Suprapubic skin (tissue), 4 donors: Measurements from ENCODE around the gene PACS1. TPM values are rescaled to one million over a fixed set of nuclear protein-coding genes. Genes with fewer than 3 reads are reported as not detected.

Experiments
- DNase-seq, 2 donors: peaks; one replicate each; pipeline ENCODE4 v3.0.0-alpha.2; 2019; ENCODE audit warnings: low spot score in 2 of 2
- H3K27ac ChIP-seq: fragments of 200-600 bp; sonication (generic); one replicate; pipeline ENCODE4 v1.5.1; 2019
- H3K27me3 ChIP-seq: fragments of 200-600 bp; sonication (generic); one replicate; pipeline ENCODE4 v1.5.1; 2019
- H3K36me3 ChIP-seq: fragments of 200-600 bp; sonication (generic); one replicate; pipeline ENCODE4 v1.5.1; 2019
- H3K4me1 ChIP-seq: fragments of 200-600 bp; sonication (generic); one replicate; pipeline ENCODE4 v1.5.1; 2019
- H3K4me3 ChIP-seq: fragments of 200-600 bp; sonication (generic); one replicate; pipeline ENCODE4 v1.5.1; 2019; ENCODE audit warnings: mild to moderate bottlenecking
- H3K9me3 ChIP-seq: fragments of 200-600 bp; sonication (generic); one replicate; pipeline ENCODE4 v1.5.1; 2019
- CTCF ChIP-seq, 2 donors: fragments of 200-600 bp in 1 of 2; fragments of 450-650 bp in 1 of 2; sonication (generic) in 1 of 2; IDR thresholded peaks; one replicate each; pipeline ENCODE4 v1.5.1; 2016 to 2019; ENCODE audit warnings: antibody characterized with exemption in 2 of 2, mild to moderate bottlenecking in 1 of 2, moderate library complexity in 1 of 2
- EP300 ChIP-seq: sonication (generic); formaldehyde crosslinking; IDR thresholded peaks from one replicate; pipeline ENCODE4 v1.6.1; 2017; ENCODE audit warnings: antibody characterized with exemption
- POLR2A ChIP-seq, 2 donors: fragments of 450-650 bp; IDR thresholded peaks; one replicate each; pipeline ENCODE4 v1.6.1; 2017; ENCODE audit warnings: antibody characterized with exemption in 2 of 2, mild to moderate bottlenecking in 2 of 2, moderate library complexity in 2 of 2
- POLR2AphosphoS5 ChIP-seq, 3 donors: sonication (generic); formaldehyde crosslinking; IDR thresholded peaks; one replicate each; pipeline ENCODE4 v1.6.1; 2017; ENCODE audit warnings: antibody characterized with exemption in 3 of 3
- WGBS: methylation state at CpG from one replicate; pipeline ENCODE4 v1.1.5; 2018; 5-methylcytosine and 5-hydroxymethylcytosine counted together
- total RNA-seq, 4 donors: library from RNA; depleted of rRNA; stranded (reverse); fragments of >200 nt; gene quantifications; one replicate each; pipeline ENCODE4 v1.1.0, GENCODE V29; 2016

Gene PACS1
- total RNA-seq, 4 donors from 2014 or later = 30.5 to 78.6 (median 41.8) TPM

- Histone ChIP-seq H3K4me3 (no peak overlapping the region), H3K4me1 (no peaks in the 10 kb centered on the region), H3K27me3 (no peaks in the 10 kb centered on the region), H3K36me3 (no peaks in the 10 kb centered on the region), H3K27ac (no peak overlapping the region), H3K9me3 (no peaks in the 10 kb centered on the region)
- TF ChIP-seq CTCF (IDR thresholded peaks at IDR 0.05) (no peak), POLR2AphosphoS5 (IDR thresholded peaks at IDR 0.05) (no peak), EP300 (no peak), POLR2A (IDR thresholded peaks at IDR 0.05) (no peak)
- DNase-seq = no peak
- 81% methylated on average over 4 of the region's 4 CpGs for WGBS
Measured at GRCh38 chr11:66151273-66151672, 81.2 kb downstream of the PACS1 start.

- Histone ChIP-seq H3K27ac (no peak overlapping the region), H3K9me3 (no peaks in the 10 kb centered on the region), H3K36me3 (no peaks in the 10 kb centered on the region), H3K27me3 (no peaks in the 10 kb centered on the region), H3K4me1 (no peaks in the 10 kb centered on the region), H3K4me3 (no peak overlapping the region)
- TF ChIP-seq EP300 = no peak
- TF ChIP-seq POLR2A (IDR thresholded peaks at IDR 0.05) = no peak
- TF ChIP-seq POLR2AphosphoS5 (IDR thresholded peaks at IDR 0.05) = no peak
- no peak for TF ChIP-seq CTCF (IDR thresholded peaks at IDR 0.05)
- DNase-seq = no peak
- 98% methylated on average over 2 of the region's 2 CpGs for WGBS
Measured at GRCh38 chr11:66154109-66154508, 84.0 kb downstream of the PACS1 start.

GRCh38 chr11:66155387-66156073 lies 85.5 kb downstream of the PACS1 start:
- no peak for DNase-seq
- no peak overlapping the region for H3K27ac ChIP-seq
- no peak overlapping the region for H3K4me3 ChIP-seq
- no peaks in the 10 kb centered on the region for H3K27me3 ChIP-seq
- TF ChIP-seq POLR2AphosphoS5 (IDR thresholded peaks at IDR 0.05) (no peak), POLR2A (IDR thresholded peaks at IDR 0.05) (no peak), EP300 (no peak), CTCF (IDR thresholded peaks at IDR 0.05) (no peak)
- H3K36me3 ChIP-seq = no peaks in the 10 kb centered on the region
- WGBS = 90% methylated on average over 7 of the region's 7 CpGs
- H3K4me1 ChIP-seq = peaks cover 4% of the 10 kb centered on the region
- H3K9me3 ChIP-seq = no peaks in the 10 kb centered on the region

- Histone ChIP-seq H3K27ac (no peak overlapping the region), H3K36me3 (no peaks in the 10 kb centered on the region), H3K4me3 (no peak overlapping the region), H3K27me3 (no peaks in the 10 kb centered on the region), H3K4me1 (peaks cover 8% of the 10 kb centered on the region), H3K9me3 (no peaks in the 10 kb centered on the region)
- TF ChIP-seq EP300 (no peak), CTCF (IDR thresholded peaks at IDR 0.05) (no peak), POLR2AphosphoS5 (IDR thresholded peaks at IDR 0.05) (no peak), POLR2A (IDR thresholded peaks at IDR 0.05) (no peak)
- no peak for DNase-seq
Measured at GRCh38 chr11:66157182-66157864, 87.3 kb downstream of the PACS1 start.

GRCh38 chr11:66158156-66158555 lies 88.1 kb downstream of the PACS1 start:
- no peak for TF ChIP-seq CTCF (IDR thresholded peaks at IDR 0.05)
- no peak for TF ChIP-seq POLR2A (IDR thresholded peaks at IDR 0.05)
- no peak for TF ChIP-seq EP300
- no peak for TF ChIP-seq POLR2AphosphoS5 (IDR thresholded peaks at IDR 0.05)
- Histone ChIP-seq H3K9me3 (no peaks in the 10 kb centered on the region), H3K4me1 (peaks cover 8% of the 10 kb centered on the region), H3K36me3 (no peaks in the 10 kb centered on the region), H3K27me3 (no peaks in the 10 kb centered on the region), H3K4me3 (no peak overlapping the region), H3K27ac (no peak overlapping the region)
- 98% methylated on average over 5 of the region's 5 CpGs for WGBS
- DNase-seq = no peak
